HEK293 (cell line): ENCODE measurements around the gene LRRC34.

ENCODE experiments used
- ATF2 ChIP-seq: fragments of 450-650 bp; formaldehyde crosslinking; IDR thresholded peaks from 2 replicates; pipeline ENCODE4 v1.5.1; 2016; ENCODE audit warnings: missing biosample characterization, missing genetic modification characterization, low read depth
- BCL11B ChIP-seq: fragments of 450-650 bp; formaldehyde crosslinking; IDR thresholded peaks from 2 replicates; pipeline ENCODE4 v1.5.1; 2016; ENCODE audit warnings: low read depth, missing biosample characterization, missing genetic modification characterization
- CTCF ChIP-seq: fragments of 450-650 bp; formaldehyde crosslinking; IDR thresholded peaks from 2 replicates; pipeline ENCODE4 v1.5.1; 2016; ENCODE audit warnings: missing biosample characterization, missing genetic modification characterization
- KLF1 ChIP-seq: fragments of 450-650 bp; formaldehyde crosslinking; IDR thresholded peaks from 2 replicates; pipeline ENCODE4 v1.5.1; 2016; ENCODE audit warnings: missing biosample characterization, missing genetic modification characterization
- RBAK ChIP-seq: fragments of 450-650 bp; formaldehyde crosslinking; IDR thresholded peaks from 2 replicates; pipeline ENCODE4 v1.5.1; 2016; ENCODE audit warnings: missing biosample characterization, missing genetic modification characterization
- REPIN1 ChIP-seq: fragments of 450-650 bp; formaldehyde crosslinking; IDR thresholded peaks from 2 replicates; pipeline ENCODE4 v1.5.1; 2017; ENCODE audit warnings: missing biosample characterization, missing genetic modification characterization, low read depth
- TSHZ1 ChIP-seq: fragments of 450-650 bp; formaldehyde crosslinking; IDR thresholded peaks from 2 replicates; pipeline ENCODE4 v1.5.1; 2016; ENCODE audit warnings: missing biosample characterization, missing genetic modification characterization, borderline replicate concordance
- YY1 ChIP-seq: fragments of 450-650 bp; formaldehyde crosslinking; IDR thresholded peaks from 2 replicates; pipeline ENCODE4 v1.5.1; 2018; ENCODE audit warnings: missing biosample characterization, missing genetic modification characterization
- ZBTB10 ChIP-seq: fragments of 450-650 bp; formaldehyde crosslinking; IDR thresholded peaks from 2 replicates; pipeline ENCODE4 v1.5.1; 2016; ENCODE audit warnings: missing biosample characterization, missing genetic modification characterization
- ZFP69B ChIP-seq: fragments of 450-650 bp; formaldehyde crosslinking; IDR thresholded peaks from 2 replicates; pipeline ENCODE4 v1.5.1; 2016; ENCODE audit warnings: missing biosample characterization, missing genetic modification characterization
- ZNF146 ChIP-seq: fragments of 450-650 bp; formaldehyde crosslinking; IDR thresholded peaks from 2 replicates; pipeline ENCODE4 v1.5.1; 2016; ENCODE audit warnings: missing biosample characterization, missing genetic modification characterization
- ZNF148 ChIP-seq: fragments of 450-650 bp; formaldehyde crosslinking; IDR thresholded peaks from 2 replicates; pipeline ENCODE4 v1.5.0; 2017; ENCODE audit warnings: missing biosample characterization, missing genetic modification characterization, borderline replicate concordance
- ZNF169 ChIP-seq: fragments of 450-650 bp; formaldehyde crosslinking; IDR thresholded peaks from 2 replicates; pipeline ENCODE4 v1.5.1; 2016; ENCODE audit warnings: missing biosample characterization, missing genetic modification characterization
- ZNF19 ChIP-seq: fragments of 450-650 bp; formaldehyde crosslinking; IDR thresholded peaks from 2 replicates; pipeline ENCODE4; 2016; ENCODE audit warnings: missing biosample characterization, missing genetic modification characterization, low read depth
- ZNF211 ChIP-seq: fragments of 450-650 bp; formaldehyde crosslinking; IDR thresholded peaks from 2 replicates; pipeline ENCODE4 v1.5.1; 2016; ENCODE audit warnings: low read depth, missing biosample characterization, missing genetic modification characterization
- ZNF214 ChIP-seq: fragments of 450-650 bp; formaldehyde crosslinking; IDR thresholded peaks from 2 replicates; pipeline ENCODE4 v1.5.1; 2017; ENCODE audit warnings: missing biosample characterization, mild to moderate bottlenecking, missing genetic modification characterization, borderline replicate concordance
- ZNF324 ChIP-seq: fragments of 450-650 bp; formaldehyde crosslinking; IDR thresholded peaks from 2 replicates; pipeline ENCODE4 v1.5.1; 2016; ENCODE audit warnings: missing biosample characterization, missing genetic modification characterization
- ZNF394 ChIP-seq: fragments of 450-650 bp; formaldehyde crosslinking; IDR thresholded peaks from 2 replicates; pipeline ENCODE4 v1.5.1; 2016; ENCODE audit warnings: missing biosample characterization, missing genetic modification characterization, mild to moderate bottlenecking, moderate library complexity, borderline replicate concordance
- ZNF404 ChIP-seq: fragments of 450-650 bp; formaldehyde crosslinking; IDR thresholded peaks from 2 replicates; pipeline ENCODE4 v1.5.1; 2017; ENCODE audit warnings: missing biosample characterization, missing genetic modification characterization
- ZNF549 ChIP-seq: fragments of 450-650 bp; IDR thresholded peaks from 2 replicates; pipeline ENCODE4 v1.5.1; 2018; ENCODE audit warnings: missing biosample characterization, missing genetic modification characterization, mild to moderate bottlenecking, inconsistent platforms, moderate library complexity
- ZNF558 ChIP-seq: fragments of 450-650 bp; formaldehyde crosslinking; IDR thresholded peaks from 2 replicates; pipeline ENCODE4 v1.5.1; 2016; ENCODE audit warnings: missing biosample characterization, missing genetic modification characterization
- ZNF707 ChIP-seq: fragments of 450-650 bp; formaldehyde crosslinking; IDR thresholded peaks from 2 replicates; pipeline ENCODE4 v1.5.1; 2016; ENCODE audit warnings: missing biosample characterization, missing genetic modification characterization
- ZNF76 ChIP-seq: fragments of 450-650 bp; formaldehyde crosslinking; IDR thresholded peaks from 2 replicates; pipeline ENCODE4; 2016; ENCODE audit warnings: low read depth, missing biosample characterization, missing genetic modification characterization, borderline replicate concordance
- ZNF777 ChIP-seq: fragments of 450-650 bp; formaldehyde crosslinking; IDR thresholded peaks from 2 replicates; pipeline ENCODE4 v1.5.1; 2017; ENCODE audit warnings: missing biosample characterization, missing genetic modification characterization, borderline replicate concordance
- ZSCAN18 ChIP-seq: fragments of 450-650 bp; formaldehyde crosslinking; IDR thresholded peaks from 2 replicates; pipeline ENCODE4 v1.5.1; 2016; ENCODE audit warnings: missing biosample characterization, missing genetic modification characterization

LRRC34 gene

GRCh38 chr3:169812332-169813235 is at the start of gene LRRC34, which contains the start of gene LRRIQ4 (continued):
- TF ChIP-seq KLF1 (tag by site-specific recombination) (peak; percentile 37; the same call in 1 of the 2 replicates), CTCF (no peak), ZNF214 (tag by site-specific recombination) (no peak), ZNF549 (tag by site-specific recombination) (no peak), ZNF777 (no peak), YY1 (peak; percentile 67), TSHZ1 (tag by site-specific recombination) (no peak), ZNF558 (tag by site-specific recombination) (no peak), ZNF148 (tag by site-specific recombination) (no peak), ZNF707 (tag by site-specific recombination) (no peak), ZBTB10 (peak; percentile 7; the same call in 1 of the 2 replicates), RBAK (tag by site-specific recombination) (no peak), ZNF211 (tag by site-specific recombination) (no peak), ZSCAN18 (no peak), ZNF404 (no peak), ZNF19 (no peak), ZNF324 (tag by site-specific recombination) (no peak; the same call in 1 of the 2 replicates), ZNF169 (tag by site-specific recombination) (no peak), ZFP69B (tag by site-specific recombination) (no peak), ZNF146 (tag by site-specific recombination) (no peak; the same call in 1 of the 2 replicates), ZNF76 (tag by site-specific recombination) (peak; percentile 79), ATF2 (tag by site-specific recombination) (no peak), REPIN1 (tag by site-specific recombination) (no peak), ZNF394 (tag by site-specific recombination) (no peak), BCL11B (tag by site-specific recombination) (no peak)
